NCI-H446 treated with DMSO at 0.1 percent for 48 hours (cell line): Measurements from ENCODE around the gene CDKN1C.

ENCODE experiments used
- DNase-seq: peaks from one replicate; lab custom pipeline; 2025; lab: John Stamatoyannopoulos, UW

The CDKN1C gene

DNA sequence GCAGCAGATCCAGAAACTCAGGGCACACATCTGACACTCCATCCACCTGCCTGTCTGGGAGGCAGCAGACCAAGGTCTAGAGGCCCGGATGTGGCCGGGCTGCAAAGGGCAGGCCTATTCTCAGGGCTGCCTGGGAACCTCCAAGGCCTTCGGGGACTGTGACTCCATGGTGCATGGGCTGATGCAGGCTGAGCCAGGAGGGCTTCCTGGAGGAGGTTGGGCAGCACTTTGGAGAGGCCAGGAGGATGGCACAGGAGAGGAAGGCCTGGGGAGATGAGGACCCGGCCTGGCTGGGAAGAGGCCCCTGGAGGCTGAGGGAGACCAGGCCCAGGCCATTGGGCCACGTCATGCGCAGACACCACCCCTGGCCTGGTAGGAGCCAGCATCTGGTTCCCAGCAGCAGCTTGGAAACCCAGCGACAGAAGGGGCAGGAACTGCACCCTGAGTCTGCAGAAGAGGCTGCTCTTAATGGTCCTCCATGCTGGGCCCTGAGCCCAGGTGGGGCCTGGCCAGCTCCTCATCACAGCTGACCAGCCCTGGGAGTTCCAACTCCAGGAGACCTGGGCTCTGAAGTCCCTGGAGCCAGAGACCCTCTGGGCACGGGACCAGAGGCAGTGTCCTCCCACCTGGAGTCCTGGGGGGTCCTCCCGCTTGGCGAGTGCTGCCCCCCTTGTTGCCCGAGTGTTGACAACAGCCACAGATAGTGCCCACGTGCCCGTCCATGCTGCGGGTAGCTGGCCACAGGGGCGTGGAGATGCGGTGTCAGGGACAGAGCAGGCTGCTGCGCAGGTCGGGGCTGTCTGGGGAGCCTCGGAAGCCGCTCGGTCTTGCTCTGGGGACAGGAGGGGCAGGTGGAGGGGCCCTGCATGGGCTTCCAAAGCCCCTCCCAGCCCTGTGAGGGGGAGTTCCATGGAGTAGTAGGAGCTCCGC lies 38.1 kb upstream of the CDKN1C start:
- no peak for DNase-seq

DNA sequence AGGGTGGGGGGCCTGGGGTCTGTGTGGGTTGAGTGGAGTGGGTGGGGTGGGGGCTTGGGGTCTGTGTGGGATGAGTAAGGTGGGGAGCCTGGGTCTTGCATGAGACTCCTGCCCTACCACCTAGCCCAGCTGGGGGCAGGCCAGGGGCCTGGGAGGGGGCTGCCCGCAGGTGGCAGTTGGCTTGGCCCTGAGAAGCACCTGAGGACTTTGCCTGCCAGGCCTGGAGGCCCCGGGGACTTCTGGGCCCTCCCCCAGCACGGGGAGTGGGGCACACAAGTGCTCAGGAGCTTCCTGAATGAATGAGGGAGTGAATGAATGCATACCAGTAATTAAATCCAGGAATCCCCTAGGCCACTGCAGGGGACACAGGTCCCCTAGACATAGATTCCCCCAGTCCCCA lies 37.1 kb upstream of the CDKN1C start:
- DNase-seq, result no peak

DNA sequence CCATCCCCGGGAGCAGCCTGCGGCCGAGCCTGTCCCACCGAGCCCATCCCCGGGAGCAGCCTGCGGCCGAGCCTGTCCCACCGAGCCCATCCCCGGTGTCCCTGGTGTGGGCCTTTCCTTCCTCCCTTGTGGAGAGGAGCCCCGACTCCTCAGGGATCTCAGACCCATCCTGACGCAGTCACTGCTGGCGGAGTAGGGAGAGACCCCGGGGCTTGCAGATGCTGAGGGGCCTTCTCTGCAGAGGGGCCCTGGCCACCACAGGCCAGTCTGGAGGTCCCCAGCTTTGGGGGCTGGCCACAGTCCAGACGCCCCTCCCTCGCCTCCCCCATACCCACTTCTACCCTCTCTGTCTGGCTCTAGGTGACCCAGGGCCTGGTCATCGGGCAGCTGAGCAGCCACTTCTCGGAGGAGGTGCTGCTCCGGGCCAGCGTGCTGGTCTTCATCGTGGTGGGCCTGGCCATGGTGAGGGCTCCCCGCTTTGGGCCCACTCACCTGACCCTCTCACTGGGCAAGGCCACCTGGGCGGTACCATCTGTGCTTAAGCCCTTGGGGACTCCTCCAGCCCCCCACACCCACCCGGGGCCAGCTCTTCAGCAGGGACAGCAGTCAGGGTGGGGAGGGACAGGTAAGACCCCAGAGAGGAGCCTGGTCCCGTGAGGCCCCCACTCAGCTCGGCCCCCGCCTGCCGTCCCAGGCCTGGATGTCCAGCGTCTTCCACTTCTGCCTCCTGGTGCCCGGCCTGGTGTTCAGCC lies 36.3 kb upstream of the CDKN1C start:
- no peak for DNase-seq

DNA sequence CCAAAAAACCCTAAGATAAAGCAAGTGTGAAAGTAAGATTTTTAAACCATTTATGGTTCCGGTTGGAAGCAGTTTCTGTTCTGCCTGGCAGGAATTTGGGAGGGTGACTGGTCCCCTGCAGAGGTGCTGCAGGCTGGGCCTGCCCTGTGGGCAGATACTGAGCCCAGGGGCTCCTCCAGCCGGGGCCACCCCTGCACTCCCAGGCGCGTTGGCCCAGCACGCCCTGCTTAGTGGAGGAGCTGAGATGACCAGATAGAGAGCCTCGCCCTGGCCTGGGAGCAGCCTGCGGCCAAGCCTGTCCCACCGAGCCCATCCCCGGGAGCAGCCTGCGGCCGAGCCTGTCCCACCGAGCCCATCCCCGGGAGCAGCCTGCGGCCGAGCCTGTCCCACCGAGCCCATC lies 35.7 kb upstream of the CDKN1C start:
- no peak for DNase-seq

DNA sequence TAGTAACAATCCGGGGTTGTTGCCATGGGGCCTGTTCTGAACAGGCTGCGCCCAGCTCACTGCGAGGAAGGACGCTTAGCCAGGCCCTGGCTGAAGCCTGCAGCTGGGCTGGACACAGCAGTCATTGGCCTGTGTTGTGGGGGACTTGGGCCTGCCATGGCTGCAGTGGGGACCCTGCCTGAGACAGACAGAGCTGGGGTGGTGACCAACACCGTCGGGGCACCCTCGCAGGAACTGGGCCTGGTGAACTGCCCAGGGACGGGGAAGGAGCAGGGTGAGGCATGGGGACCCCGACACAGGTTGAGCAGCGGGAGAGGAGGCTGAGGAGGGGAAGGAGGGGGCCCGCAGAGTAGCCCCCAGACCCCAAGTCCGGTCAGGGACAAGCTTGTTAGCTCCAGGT lies 34.8 kb upstream of the CDKN1C start:
- DNase-seq, result no peak

DNA sequence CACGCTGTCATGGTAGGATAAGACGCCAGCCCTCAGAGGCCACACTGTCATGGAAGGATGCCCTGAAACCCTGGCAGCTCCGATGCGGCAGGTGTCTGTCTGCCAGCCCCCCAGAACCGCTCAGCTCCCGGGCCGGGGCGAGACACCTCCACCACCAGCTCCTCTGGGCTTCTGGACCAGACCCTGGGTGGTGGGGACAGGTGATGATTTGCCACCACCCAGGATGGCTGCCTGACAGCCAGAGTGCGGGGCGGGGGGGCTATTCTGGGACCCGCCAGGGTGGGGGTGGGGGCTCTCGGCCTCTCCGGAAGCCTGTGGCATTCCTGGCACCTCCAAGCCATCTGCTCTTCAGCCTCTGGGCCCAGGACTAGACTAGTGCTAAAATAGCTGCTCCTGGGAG lies 34.3 kb upstream of the CDKN1C start:
- no peak for DNase-seq

DNA sequence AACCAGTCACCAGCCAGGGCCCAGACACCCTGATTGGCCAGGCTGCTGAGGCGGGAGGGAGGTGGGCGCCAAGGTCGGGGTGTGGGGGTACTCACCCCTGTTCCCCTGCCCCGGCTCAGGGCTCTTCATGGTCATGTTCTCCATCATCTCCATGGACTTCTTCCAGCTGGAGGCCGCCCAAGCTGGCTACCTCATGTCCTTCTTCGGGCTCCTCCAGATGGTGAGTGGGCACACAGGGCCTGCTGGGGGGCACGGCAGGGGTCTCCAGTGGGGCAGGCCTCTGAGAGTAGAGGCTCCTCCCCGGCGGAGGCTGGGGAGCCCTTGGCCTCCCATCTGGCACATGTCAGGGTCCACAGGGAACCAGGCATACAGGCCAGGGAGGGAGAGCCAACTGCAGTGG lies 33.6 kb upstream of the CDKN1C start:
- no peak for DNase-seq

DNA sequence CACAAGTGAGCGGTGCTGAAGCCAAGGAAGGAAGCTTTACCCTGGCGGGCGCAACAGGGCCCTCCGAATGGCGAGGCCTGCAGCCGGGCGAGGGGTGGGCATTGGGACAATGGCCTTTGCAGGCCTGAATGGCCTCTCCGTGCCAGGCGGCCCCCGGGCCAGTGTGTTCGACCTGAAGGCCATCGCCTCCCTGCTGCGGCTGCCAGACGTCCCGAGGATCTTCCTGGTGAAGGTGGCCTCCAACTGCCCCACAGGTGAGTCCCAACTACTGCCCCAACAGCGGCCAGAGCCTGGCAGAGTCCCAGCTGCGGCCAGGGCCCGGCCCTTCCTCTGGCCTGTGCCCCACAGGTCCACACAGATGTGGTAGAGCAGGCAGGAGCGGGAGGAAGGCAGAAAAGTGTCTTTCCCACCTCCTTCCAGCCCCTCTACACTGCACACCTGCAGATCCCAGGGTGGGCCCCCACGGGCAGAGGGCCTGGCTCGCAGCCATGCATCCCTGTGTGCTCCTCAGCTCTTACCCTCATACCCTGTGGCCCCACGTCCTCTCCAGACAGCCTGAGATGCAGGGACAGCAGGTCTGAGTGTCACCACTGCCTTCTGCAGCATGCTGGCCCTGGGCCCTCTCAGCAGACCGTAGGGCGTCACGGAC lies 32.4 kb upstream of the CDKN1C start:
- no peak for DNase-seq

DNA sequence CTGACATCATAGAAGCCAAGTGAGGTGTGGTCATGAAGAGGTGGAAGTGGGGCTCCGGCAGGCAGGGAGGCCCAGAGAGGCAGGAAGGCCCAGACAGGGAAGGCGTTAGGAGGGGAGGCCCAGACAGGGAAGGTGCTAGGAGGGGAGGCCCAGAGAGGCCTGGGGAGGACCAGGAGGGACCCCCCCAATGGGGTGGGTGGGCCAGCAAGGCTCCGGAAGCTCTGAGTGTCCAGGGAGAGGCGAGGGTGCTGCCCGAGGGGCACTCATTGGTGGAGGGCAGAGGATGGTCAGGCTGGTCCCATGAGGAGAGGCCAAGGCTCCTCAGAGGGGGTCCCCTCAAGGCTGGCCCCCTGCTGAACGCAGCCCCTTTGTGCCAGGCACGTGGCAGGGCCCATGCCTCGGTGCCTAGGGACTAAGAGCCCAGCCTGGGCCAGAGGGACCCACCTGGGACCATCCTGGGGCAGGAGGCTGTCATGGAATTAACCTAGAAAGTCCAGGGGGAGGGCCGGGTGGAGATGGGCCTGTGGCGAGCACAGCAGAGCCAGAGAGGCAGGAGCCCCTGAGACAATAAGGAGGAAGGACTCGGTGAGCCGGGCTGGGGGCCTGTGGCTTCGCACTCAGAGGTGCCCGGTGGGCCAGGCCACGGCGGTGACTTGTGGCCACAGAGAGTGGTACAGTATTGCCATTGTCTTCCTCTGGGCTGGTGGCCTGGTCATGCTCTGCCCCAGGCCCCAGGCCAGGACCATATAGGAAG lies 31.5 kb upstream of the CDKN1C start:
- no peak for DNase-seq

DNA sequence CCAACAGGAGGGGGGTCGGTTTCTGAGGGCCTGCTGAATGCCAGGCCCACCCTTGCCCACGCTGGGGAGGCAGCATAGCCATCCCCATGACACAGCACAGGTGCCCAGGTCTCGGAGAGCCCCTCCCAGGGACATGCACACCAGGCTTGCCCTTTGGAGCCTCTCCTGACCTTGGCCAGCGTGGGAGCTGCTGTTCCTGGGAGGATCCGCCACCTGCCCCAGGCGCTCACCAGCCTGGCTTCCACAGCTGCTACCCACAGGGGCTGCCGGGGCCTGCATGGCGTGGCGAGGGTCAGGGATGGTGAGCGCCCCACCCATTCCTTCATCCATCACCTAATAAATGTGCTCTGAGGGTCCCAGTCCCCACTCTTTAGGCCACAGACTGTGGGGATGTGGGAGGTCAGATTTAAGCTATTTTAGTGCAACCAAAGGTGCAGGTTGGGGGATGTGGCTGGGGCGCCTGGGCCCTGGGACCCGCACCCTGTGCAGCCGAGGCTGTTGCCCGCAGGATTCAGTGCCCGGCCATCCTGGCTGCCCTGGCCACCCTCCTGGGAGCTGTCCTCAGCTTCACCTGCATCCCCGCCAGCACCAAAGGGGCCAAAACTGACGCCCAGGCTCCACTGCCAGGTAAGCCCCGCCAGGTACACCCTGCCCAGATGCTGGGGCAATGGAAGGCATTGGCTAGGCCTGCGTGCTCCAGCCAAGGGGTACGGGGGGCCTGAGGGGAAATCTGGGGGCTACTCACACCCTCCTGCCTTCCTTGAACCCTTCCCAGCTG lies 30.7 kb upstream of the CDKN1C start:
- DNase-seq, result no peak

DNA sequence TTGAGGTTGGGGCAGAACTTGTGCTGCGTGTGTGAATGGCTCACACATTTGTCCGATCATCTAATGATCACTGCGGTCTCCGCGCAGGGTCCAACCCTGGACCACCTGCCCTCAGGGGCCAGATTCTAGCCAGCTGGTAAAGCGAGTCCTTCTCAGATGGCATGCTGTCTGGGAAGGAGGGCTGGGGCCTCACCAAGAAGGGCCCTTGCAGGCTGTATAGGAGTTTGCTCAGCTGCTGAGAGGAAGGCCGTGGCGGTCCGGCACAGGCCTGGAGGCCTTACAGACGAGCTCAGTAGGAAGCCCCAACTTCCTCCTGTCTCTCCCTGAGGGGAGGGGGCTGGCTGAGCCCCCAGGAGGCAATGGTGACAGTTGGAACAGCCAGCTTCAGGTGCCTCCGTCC lies 29.9 kb upstream of the CDKN1C start:
- no peak for DNase-seq

DNA sequence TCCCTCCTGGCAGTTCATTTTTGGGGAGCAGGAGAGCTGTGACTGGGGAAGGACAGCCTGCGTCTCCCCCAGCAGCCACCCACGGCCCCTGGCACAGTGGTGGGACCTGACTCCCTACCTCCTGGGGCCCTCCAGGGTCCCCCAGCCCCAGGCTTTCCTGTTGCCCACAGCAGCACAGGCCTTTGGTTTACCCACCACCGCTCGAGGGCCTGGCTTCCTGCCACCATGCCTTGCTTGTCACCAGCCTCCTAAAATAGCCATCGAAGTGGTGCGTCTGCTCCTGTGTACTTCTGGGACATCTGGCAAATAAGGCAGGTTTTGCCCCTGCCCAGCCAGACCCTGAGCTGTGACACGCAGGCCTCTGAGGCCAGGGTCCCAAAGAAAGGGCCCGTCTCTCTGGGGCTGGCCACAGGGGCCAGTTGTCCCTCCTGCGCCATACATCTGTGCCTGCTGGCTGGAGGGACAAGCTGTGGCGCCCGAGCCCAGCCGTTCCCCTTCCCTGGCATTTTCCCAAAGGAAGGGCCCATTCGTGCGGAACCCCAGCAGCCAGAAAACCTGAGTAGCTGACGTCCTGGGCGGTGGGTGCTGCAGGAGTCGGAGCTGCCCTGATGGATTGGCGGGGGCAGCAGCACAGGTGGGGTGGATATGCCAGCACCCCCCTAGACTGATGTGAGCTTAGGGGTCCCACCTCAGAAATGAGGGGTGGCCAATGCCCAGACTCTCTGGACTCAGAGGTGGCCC lies 29.1 kb upstream of the CDKN1C start:
- DNase-seq, result no peak

DNA sequence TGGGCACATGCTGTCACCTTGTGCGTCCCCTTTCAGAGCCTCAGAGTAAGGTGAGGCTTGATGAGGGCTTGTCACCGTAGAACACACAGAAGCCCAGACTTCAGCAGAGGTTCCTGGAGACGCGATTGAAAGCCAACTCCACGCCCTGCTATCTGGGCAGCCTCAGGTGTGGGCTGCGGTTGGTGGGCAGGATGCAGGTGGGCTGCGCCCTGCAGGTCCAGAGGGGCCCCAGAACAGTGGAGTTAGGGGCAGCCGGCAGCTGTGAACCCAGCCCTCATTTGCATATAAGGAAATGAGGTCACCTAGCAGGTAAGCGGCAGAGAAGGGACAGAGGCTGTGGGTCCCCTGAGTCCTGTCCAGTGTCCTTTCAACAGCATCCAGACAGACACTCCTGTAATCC lies 28.2 kb upstream of the CDKN1C start:
- DNase-seq, result no peak

DNA sequence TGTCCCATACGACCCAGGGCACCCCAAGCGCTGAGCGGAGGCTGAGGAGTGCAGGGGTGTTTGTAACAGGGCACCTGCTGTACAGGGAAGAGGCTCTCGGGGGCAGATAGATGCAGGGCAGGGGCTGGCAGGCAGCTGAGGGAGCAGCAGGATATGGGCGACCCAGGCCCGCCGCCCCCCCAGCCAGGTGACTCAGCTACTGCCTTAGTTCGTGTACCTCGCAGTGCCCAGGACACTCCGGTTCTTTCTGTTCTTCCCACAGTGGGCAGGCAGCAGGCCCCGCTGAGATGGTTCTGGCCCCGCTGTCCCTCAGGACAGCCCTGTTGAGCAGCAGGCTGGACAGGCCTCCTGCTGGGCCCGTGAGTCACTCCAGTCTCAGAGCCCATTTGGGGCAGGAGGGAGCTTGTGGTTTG lies 27.4 kb upstream of the CDKN1C start:
- DNase-seq, result no peak

DNA sequence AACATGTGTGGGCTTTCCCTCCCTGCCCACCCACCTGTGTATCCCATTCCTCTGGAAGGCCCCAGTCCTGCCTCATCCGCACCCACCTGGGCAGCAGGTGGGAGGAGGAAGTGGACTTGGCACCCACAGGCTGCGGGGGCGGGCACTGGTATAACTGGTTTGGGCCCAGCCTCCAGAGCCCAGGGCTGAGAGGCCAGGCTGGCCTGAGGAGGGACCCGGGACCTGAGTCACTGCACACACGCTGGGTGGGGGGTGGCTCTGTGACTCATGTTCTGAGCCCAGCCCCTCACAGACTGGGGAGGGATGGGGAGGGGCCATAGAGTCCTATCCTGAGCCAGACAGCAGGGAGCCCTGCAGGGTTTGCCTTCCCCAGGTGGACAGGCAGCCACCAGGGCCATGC lies 26.9 kb upstream of the CDKN1C start:
- no peak for DNase-seq

DNA sequence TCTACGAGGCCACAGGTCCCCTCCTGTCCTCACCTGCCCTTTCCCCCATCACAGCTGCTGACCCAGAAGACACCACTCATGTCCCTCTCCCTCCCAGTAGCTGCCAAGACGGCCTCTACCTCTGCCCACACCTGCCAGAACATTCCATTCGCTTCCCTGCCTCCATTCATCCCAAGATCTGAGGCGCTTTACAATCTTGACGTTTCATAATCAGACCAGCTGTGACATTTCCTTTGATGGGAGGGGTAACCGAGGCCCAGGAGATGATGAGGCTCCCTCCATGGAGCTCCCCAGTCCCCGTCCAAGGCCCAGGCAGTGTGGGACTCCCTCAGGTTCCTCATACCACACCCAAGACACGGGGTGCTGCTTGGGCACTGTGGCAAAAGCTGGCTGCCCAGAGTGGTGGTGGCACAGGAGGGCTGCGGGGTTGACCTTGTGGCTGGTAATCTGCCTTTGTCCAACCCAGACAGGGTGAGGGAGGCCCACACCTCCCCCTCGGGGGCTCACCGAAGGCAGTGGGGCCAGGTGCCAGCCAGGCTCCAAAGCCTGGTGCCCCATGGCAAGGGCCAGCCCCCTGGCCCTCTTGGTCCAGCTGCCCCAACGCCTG lies 26.3 kb upstream of the CDKN1C start:
- no peak for DNase-seq

DNA sequence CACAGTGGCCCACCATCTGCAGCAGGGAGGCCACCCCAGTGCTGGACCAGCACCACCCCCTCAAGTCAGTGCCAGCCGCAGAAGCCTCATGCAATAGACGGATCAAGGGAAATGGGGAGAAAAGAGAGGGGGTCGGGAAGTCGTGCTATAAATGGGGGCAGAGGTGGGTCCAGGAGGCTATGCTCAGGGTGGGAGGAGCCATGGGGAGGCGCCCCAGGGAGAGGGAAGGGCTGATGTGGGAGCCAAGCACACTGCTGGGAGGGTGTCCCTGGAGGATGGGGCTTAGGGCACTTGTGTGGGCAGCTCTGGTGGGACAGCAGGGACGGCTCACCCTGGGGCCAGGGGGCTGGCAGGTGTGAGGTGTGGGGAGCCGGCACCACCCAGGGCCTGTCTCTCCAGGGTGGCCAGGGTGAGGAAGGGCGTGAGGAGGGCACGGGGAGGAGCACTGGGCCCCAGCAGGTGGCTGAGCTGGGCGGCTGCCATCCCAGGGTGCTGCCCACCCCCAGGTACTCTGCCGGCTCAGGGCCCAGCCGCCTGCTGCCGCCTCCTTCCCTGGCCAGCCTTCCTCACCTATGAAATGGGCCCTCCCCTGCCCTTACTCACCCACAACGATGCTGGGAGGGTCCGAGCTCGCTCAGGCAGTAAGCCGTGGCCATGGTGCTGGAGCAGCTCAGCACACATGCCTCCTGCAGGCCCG lies 25.7 kb upstream of the CDKN1C start:
- DNase-seq, result no peak

DNA sequence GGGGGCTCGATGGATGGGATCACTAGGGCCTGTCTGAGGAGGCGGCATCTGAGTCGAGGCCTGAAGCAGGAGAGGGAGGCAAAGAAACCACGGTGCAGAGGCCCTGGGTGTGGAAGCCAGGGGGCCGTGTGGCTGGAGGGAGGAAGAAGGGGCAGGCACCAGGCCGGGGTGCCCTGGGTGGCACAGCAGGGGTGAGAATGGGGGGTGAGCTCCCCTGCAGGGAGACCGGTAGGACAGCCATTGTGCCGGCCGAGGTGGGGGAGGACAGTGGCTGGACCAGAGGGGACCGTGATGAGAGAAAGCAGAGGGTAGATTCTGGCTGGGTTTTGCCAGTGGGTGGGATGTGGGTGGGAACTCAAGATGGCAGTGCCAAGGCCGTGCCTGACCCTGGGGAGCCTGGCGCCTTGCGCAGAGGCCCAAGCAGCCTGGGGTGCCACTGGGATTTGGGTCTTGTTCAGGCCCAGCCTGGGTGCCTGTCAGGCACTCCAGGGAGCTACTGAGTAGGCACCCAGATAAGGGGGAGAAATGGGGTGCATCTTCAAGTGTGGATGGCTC lies 24.9 kb upstream of the CDKN1C start:
- no peak for DNase-seq
